GM23338 (cell line): ENCODE measurements around the gene BRSK1.

Experiments
- CTCF ChIP-seq, 2 experiments: fragments of 200-600 bp in 1 of 2; sonication (generic) in 1 of 2; conservative IDR thresholded peaks; 2 replicates each; pipeline versions ENCODE4 v1.5.1 to v1.6.1; 2016 to 2017; ENCODE audit warnings: antibody characterized with exemption in 2 of 2, low read depth in 2 of 2, mild to moderate bottlenecking in 2 of 2, moderate library complexity in 1 of 2
- JUNB ChIP-seq: IDR thresholded peaks from one replicate; pipeline ENCODE4 v1.6.1; 2016; ENCODE audit warnings: antibody characterized with exemption; ENCODE audit not compliant: unreplicated experiment
- POLR2AphosphoS5 ChIP-seq: IDR thresholded peaks from 2 replicates; pipeline ENCODE4 v1.6.1; 2016; ENCODE audit warnings: antibody characterized with exemption, low read depth
- ZNF331 ChIP-seq: fragments of 250-450 bp; sonication (Bioruptor Pico); IDR thresholded peaks from 2 replicates; pipeline ENCODE4 v1.5.0; 2020; ENCODE audit warnings: low read depth, mild to moderate bottlenecking, moderate library complexity

- TF ChIP-seq CTCF (conservative IDR thresholded peaks at IDR 0.05; ENCODE audit: low read depth in 2 of 2) (no peak), POLR2AphosphoS5 (no peak), ZNF331 (CRISPR knock-in tag) (no peak), JUNB (no peak)
Observed at GRCh38 chr19:55311397-55311796, 27.6 kb downstream of the BRSK1 start.
